ENCODE measurements around the gene SLC1A7. TPM values are rescaled to one million over a fixed set of nuclear protein-coding genes. Genes with fewer than 3 reads are reported as not detected.

The SLC1A7 gene
- total and polyA plus RNA-seq, 2 of the 13 experiments (the other 11 are each of a cell fraction or from before 2014, with no cell fraction given) = 0.04 to 2.0 TPM

DNA sequence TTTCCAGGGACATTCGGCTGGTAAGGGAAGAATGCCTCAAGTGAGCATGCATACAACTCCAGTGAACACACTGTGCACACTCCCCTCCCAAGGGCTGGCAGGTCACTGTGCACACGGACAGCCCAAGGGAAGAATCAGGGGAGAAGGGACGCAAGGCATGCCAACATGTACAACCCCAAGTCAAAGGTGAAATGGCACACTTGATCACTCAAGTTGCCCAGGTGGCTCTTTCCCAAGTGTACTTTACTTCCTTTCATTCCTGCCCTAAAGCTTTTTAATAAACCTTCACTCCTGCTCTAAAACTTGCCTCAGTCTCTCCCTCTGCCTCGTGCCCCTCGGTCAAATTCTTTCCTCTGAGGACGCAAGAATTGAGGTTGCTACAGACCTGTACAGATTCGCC lies 13.5 kb upstream of the SLC1A7 start (continued):
- TF ChIP-seq, protein P1, sequence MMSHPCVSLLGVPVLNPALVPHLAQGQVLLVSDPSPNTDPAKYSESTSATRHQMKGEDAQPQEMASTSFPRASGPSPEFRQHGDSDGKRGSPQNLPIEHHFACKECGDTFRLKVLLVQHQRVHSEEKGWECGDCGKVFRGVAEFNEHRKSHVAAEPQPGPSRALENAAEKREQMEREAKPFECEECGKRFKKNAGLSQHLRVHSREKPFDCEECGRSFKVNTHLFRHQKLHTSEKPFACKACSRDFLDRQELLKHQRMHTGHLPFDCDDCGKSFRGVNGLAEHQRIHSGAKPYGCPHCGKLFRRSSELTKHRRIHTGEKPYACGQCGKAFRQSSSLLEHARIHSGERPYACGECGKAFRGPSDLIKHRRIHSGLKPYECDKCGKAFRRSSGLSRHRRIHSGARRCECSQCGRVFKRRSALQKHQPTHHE (CRISPR knock-in tag; IDR thresholded peaks at IDR 0.05; ENCODE audit: borderline replicate concordance) = no peak
- TF ChIP-seq ZNF614 (CRISPR knock-in tag; IDR thresholded peaks at IDR 0.05; ENCODE audit: borderline replicate concordance) = no peak

DNA sequence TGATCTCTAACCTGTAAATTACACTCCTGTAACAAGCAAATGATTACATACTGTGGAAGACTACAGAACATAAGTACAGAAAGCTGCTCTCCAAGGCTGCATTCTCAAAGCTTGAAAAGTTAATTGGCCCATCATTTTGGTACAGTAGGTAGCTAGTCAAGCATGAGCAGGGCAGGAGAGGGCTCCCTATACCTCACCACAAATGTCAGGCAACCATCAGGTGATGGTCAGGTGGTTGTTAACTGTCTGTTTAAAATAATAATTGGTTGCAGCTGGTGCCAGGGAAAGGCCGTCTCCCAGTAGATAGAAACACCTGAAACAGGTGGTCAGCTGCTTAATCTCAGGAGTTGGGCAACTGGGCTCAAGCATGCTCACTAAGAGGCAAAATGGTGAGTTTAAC lies 13.1 kb upstream of the SLC1A7 start:
- FAIRE-seq = no peak
- CTCF ChIA-PET (ENCODE audit: low intra/inter-chr PET ratio, low total read pairs) = no interaction called here
- TF ChIP-seq, protein P2, sequence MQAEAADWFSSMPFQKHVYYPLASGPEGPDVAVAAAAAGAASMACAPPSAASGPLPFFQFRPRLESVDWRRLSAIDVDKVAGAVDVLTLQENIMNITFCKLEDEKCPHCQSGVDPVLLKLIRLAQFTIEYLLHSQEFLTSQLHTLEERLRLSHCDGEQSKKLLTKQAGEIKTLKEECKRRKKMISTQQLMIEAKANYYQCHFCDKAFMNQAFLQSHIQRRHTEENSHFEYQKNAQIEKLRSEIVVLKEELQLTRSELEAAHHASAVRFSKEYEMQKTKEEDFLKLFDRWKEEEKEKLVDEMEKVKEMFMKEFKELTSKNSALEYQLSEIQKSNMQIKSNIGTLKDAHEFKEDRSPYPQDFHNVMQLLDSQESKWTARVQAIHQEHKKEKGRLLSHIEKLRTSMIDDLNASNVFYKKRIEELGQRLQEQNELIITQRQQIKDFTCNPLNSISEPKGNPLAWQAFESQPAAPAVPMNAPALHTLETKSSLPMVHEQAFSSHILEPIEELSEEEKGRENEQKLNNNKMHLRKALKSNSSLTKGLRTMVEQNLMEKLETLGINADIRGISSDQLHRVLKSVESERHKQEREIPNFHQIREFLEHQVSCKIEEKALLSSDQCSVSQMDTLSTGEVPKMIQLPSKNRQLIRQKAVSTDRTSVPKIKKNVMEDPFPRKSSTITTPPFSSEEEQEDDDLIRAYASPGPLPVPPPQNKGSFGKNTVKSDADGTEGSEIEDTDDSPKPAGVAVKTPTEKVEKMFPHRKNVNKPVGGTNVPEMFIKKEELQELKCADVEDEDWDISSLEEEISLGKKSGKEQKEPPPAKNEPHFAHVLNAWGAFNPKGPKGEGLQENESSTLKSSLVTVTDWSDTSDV (CRISPR knock-in tag; IDR thresholded peaks at IDR 0.05) = no peak
- TF ChIP-seq RARG (CRISPR knock-in tag; IDR thresholded peaks at IDR 0.05; ENCODE audit: low read depth) (no peak), MIXL1 (CRISPR knock-in tag; IDR thresholded peaks at IDR 0.05) (peak; percentile 25; the same call in 1 of the 2 replicates), STAG1 (CRISPR knock-in tag; IDR thresholded peaks at IDR 0.05) (peak; percentile 32; the same call in 1 of the 2 replicates), SALL1 (CRISPR knock-in tag; IDR thresholded peaks at IDR 0.05) (no peak), CREB1 (IDR thresholded peaks at IDR 0.05) (no peak), CREB1 (CRISPR knock-in tag; IDR thresholded peaks at IDR 0.05) (peak; percentile 10; the same call in 1 of the 2 replicates), JARID2 (CRISPR knock-in tag; IDR thresholded peaks at IDR 0.05; ENCODE audit: insufficient replicate concordance) (no peak), DNMT3B (CRISPR knock-in tag; conservative IDR thresholded peaks at IDR 0.05) (no peak), ZNF547 (CRISPR knock-in tag; IDR thresholded peaks at IDR 0.05) (no peak), ETV5 (CRISPR knock-in tag; IDR thresholded peaks at IDR 0.05; ENCODE audit: borderline replicate concordance) (no peak)
- TF ChIP-seq, protein P3, sequence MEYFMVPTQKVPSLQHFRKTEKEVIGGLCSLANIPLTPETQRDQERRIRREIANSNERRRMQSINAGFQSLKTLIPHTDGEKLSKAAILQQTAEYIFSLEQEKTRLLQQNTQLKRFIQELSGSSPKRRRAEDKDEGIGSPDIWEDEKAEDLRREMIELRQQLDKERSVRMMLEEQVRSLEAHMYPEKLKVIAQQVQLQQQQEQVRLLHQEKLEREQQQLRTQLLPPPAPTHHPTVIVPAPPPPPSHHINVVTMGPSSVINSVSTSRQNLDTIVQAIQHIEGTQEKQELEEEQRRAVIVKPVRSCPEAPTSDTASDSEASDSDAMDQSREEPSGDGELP (IDR thresholded peaks at IDR 0.05; ENCODE audit: borderline replicate concordance, low read depth) = peak; percentile 36; the same call in 1 of the 2 replicates
- TF ChIP-seq, protein P4, sequence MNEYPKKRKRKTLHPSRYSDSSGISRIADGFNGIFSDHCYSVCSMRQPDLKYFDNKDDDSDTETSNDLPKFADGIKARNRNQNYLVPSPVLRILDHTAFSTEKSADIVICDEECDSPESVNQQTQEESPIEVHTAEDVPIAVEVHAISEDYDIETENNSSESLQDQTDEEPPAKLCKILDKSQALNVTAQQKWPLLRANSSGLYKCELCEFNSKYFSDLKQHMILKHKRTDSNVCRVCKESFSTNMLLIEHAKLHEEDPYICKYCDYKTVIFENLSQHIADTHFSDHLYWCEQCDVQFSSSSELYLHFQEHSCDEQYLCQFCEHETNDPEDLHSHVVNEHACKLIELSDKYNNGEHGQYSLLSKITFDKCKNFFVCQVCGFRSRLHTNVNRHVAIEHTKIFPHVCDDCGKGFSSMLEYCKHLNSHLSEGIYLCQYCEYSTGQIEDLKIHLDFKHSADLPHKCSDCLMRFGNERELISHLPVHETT (CRISPR knock-in tag; conservative IDR thresholded peaks at IDR 0.05) = no peak
- TF ChIP-seq, protein P5, sequence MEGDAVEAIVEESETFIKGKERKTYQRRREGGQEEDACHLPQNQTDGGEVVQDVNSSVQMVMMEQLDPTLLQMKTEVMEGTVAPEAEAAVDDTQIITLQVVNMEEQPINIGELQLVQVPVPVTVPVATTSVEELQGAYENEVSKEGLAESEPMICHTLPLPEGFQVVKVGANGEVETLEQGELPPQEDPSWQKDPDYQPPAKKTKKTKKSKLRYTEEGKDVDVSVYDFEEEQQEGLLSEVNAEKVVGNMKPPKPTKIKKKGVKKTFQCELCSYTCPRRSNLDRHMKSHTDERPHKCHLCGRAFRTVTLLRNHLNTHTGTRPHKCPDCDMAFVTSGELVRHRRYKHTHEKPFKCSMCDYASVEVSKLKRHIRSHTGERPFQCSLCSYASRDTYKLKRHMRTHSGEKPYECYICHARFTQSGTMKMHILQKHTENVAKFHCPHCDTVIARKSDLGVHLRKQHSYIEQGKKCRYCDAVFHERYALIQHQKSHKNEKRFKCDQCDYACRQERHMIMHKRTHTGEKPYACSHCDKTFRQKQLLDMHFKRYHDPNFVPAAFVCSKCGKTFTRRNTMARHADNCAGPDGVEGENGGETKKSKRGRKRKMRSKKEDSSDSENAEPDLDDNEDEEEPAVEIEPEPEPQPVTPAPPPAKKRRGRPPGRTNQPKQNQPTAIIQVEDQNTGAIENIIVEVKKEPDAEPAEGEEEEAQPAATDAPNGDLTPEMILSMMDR (CRISPR knock-in tag; IDR thresholded peaks at IDR 0.05) = peak; percentile 43

More for the DNA sequence above, 13.1 kb upstream of the SLC1A7 start:
- Histone ChIP-seq H3K4me1 (ENCODE audit: insufficient read depth, low read length) (peaks cover 72% of the 10 kb centered on the region), H3K79me2 (ENCODE audit: insufficient read depth, low read length) (no peaks in the 10 kb centered on the region), H3K4me2 (ENCODE audit: low read depth, low read length) (peak overlapping the region; percentile 69), H3K9me3 (ENCODE audit: low read length) (no peaks in the 10 kb centered on the region), H3K27me3 (ENCODE audit: control insufficient read depth in 1 of 2, insufficient read depth in 2 of 2, low read length in 2 of 2) (peaks cover 0 to 1% of the 10 kb centered on the region in 2 experiments; a peak in 1 of 5 replicates), H3K9ac (ENCODE audit: insufficient read depth, low read depth, low read length) (peak overlapping the region; percentile 42; the same call in 1 of the 2 replicates), H3K27ac (ENCODE audit: extremely low read length, insufficient read depth, low read length) (peak overlapping the region; percentile 41), H3K36me3 (replicated peaks in 1 of 2; ENCODE audit: control insufficient read depth in 1 of 2, insufficient read depth in 2 of 2, low read length in 2 of 2) (no peaks in the 10 kb centered on the region), H4K20me1 (ENCODE audit: insufficient read depth, low read length) (no peaks in the 10 kb centered on the region), H3K4me3 (replicated peaks in 1 of 3; ENCODE audit: insufficient read depth in 1 of 3, low read depth in 2 of 3, low read length in 3 of 3) (peak overlapping the region in 1 of 3 experiments; percentile 41; a peak in 1 of 6 replicates), H2AFZ (ENCODE audit: low read length) (peak overlapping the region; percentile 77)
- BruUV-seq (replicated peaks) = no TSS peak
- intact Hi-C loops (cut with micrococcal nuclease; ENCODE audit: unreplicated experiment) (no loop called here), in situ Hi-C loops (cut with HindIII; ENCODE audit: extremely low pct_ligation_motif_present, low pct_unique_long_range_greater_than_20kb) (no loop called here)
- 83% methylated on average over 1 of the region's 1 CpG for WGBS (ENCODE audit: low lambda C conversion rate)
- ATAC-seq (peak; percentile 82), DNase-seq (ENCODE audit: low spot score) (no peak)
- POLR2A ChIA-PET = interaction anchor here (0.8 to 2.9 kb wide), 5 partner anchors 10 to 35 kb away, joined by 3 to 17 read pairs (median 6); no protein-coding TSS in a partner anchor

All from HepG2 (cell line).